ENCODE results near the gene GJA4. TPM values are rescaled to one million over a fixed set of nuclear protein-coding genes. Genes with fewer than 3 reads are reported as not detected.

GJA4 gene
- total RNA-seq, 1 experiment from 2014 or later, result 1.4 TPM

GRCh38 chr1:34743775-34744174 is 49.0 kb upstream of the GJA4 start:
- no peaks in the 10 kb centered on the region for H3K4me1 ChIP-seq (ENCODE audit: insufficient read depth, low read length)
- no peak overlapping the region for H2BK15ac ChIP-seq (ENCODE audit: low read depth, low read length)
- H3K9me3 Mint-ChIP-seq, result no peaks in the 10 kb centered on the region; a peak in 1 of 5 replicates
- peaks cover 18 to 34% of the 10 kb centered on the region in 2 experiments for H3K4me1 Mint-ChIP-seq
- no CpG with 5 or more reads among the region's 6 CpGs for WGBS (ENCODE audit: extremely low coverage, insufficient read length, low lambda C conversion rate)
- no peak for DNase-seq
- H3K9me3 ChIP-seq (ENCODE audit: control insufficient read depth, low read depth, low read length), result no peaks in the 10 kb centered on the region
- no peaks in the 10 kb centered on the region for H3K79me1 ChIP-seq (ENCODE audit: insufficient read depth, low read depth, low read length, poor library complexity, severe bottlenecking)
- H4K20me1 ChIP-seq (ENCODE audit: control insufficient read depth, insufficient read depth, insufficient read length), result no peaks in the 10 kb centered on the region
- no peak overlapping the region for H3K4me2 ChIP-seq (ENCODE audit: insufficient read depth, insufficient read length, low read length)
- no peak overlapping the region for H2BK5ac ChIP-seq (ENCODE audit: insufficient read length, low read length)
- H3K27me3 ChIP-seq (ENCODE audit: insufficient read depth, low read length), result no peaks in the 10 kb centered on the region
- H4K8ac ChIP-seq (replicated peaks; ENCODE audit: insufficient read length, low read depth, low read length), result no peak overlapping the region
- H3K79me2 ChIP-seq (ENCODE audit: insufficient read depth, low read length), result no peaks in the 10 kb centered on the region
- H3K14ac ChIP-seq (ENCODE audit: insufficient read depth, low read length), result no peak overlapping the region
- H3K56ac ChIP-seq (ENCODE audit: insufficient read length, low read depth, low read length), result no peak overlapping the region
- no peak overlapping the region for H4K5ac ChIP-seq (ENCODE audit: insufficient read length, low read depth, low read length)
- no peak overlapping the region for H3T11ph ChIP-seq (ENCODE audit: low read length)
- TF ChIP-seq CTCF (conservative IDR thresholded peaks at IDR 0.05), result no peak
- H3K27ac Mint-ChIP-seq, result no peak overlapping the region
- no peak overlapping the region for H3K4me3 Mint-ChIP-seq
- peaks cover 29% of the 10 kb centered on the region for H3K27me3 Mint-ChIP-seq (ENCODE audit: low read depth)
- H2BK120ac ChIP-seq (ENCODE audit: low read depth, low read length, poor library complexity, severe bottlenecking), result no peak overlapping the region
- no peak overlapping the region for H3K27ac ChIP-seq (ENCODE audit: insufficient read length, low read depth, low read length)
- no peak overlapping the region for H2AFZ ChIP-seq (ENCODE audit: low read length)
- H3K9ac ChIP-seq (ENCODE audit: extremely low read depth, insufficient read length, low read length), result no peak overlapping the region
- no peak overlapping the region for H2BK20ac ChIP-seq (ENCODE audit: low read depth, low read length, poor library complexity, severe bottlenecking)
- no peak overlapping the region for H3K18ac ChIP-seq (ENCODE audit: insufficient read length, low read depth, low read length)
- no peaks in the 10 kb centered on the region; a peak in 1 of 7 replicates for H3K36me3 Mint-ChIP-seq (ENCODE audit: insufficient read depth in 1 of 3, low read depth in 3 of 3)
- no peak overlapping the region for H2AK5ac ChIP-seq (ENCODE audit: insufficient read length, low read length)
- H3K23ac ChIP-seq (ENCODE audit: insufficient read length, low read depth, low read length), result no peak overlapping the region
- no peaks in the 10 kb centered on the region for H3K23me2 ChIP-seq (ENCODE audit: insufficient read length, low read depth, low read length, poor library complexity, severe bottlenecking)
- H4K91ac ChIP-seq (ENCODE audit: insufficient read length, low read depth, low read length), result no peak overlapping the region
- no peak overlapping the region for H3K4ac ChIP-seq (ENCODE audit: low read depth, low read length)
- H2BK12ac ChIP-seq (ENCODE audit: insufficient read length, low read depth, low read length), result no peak overlapping the region
